ENCODE measurements around the gene PDIA2. TPM values are rescaled to one million over a fixed set of nuclear protein-coding genes. Genes with fewer than 3 reads are reported as not detected.

PDIA2 gene
- total RNA-seq, 2 experiments from 2014 or later, result not detected

DNA sequence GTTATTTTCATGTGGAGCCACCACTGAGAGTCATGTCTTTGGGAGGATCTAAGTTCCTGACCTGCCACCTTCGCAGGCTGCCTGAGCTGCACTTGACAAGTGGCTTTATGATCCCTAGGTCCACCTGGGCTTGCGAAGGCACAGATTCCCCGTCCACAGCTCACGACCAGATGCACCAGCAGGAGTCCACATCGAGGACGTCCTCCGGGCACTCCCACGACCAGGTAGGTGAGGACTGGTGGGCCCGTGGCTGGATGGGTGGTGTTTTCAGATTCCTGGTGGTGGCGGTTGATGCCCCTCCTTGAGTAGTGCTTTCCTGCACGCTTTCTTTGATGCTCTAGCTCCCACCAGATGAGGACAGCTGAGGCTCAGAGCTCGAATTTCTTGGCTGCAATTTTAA, 33.5 kb upstream of the PDIA2 start:
- peaks cover 11% of the 10 kb centered on the region for H3K36me3 ChIP-seq (ENCODE audit: insufficient read depth, low read length)
- intact Hi-C loops (cut with DNase I, micrococcal nuclease), result no loop called here
- H3K27me3 ChIP-seq (ENCODE audit: control insufficient read depth in 1 of 2, insufficient read depth in 2 of 2, low read length in 2 of 2), result no peaks in the 10 kb centered on the region
- no peak overlapping the region for H3K27ac ChIP-seq (ENCODE audit: low read depth in 1 of 2, low read length in 2 of 2)
- H3K27ac Mint-ChIP-seq, result no peak overlapping the region
- no peaks in the 10 kb centered on the region for H3K9me3 ChIP-seq (ENCODE audit: control insufficient read depth in 1 of 2, insufficient read depth in 1 of 2, low read length in 2 of 2)
- H3K4me1 ChIP-seq (ENCODE audit: insufficient read depth, low read length), result peaks cover 29% of the 10 kb centered on the region
- ChIA-PET CTCF (interaction anchor here (1.2 kb wide), 1 partner anchor 20 kb away, joined by 3 read pairs; the partner anchor contains the start of gene LUC7L), POLR2A (no interaction called here)
- ATAC-seq (ENCODE audit: poor library complexity) (no peak), DNase-seq (peak in 1 of 14 experiments; percentile 19)
- H3K9me3 Mint-ChIP-seq, result no peaks in the 10 kb centered on the region
- peaks cover 22% of the 10 kb centered on the region for H3K36me3 Mint-ChIP-seq (ENCODE audit: low read depth)
- H3K27me3 Mint-ChIP-seq, result no peaks in the 10 kb centered on the region
- no peak for TF ChIP-seq CTCF (IDR thresholded peaks at IDR 0.05)
- peaks cover 20% of the 10 kb centered on the region for H3K4me1 Mint-ChIP-seq (ENCODE audit: low read depth)
- H3K4me3 Mint-ChIP-seq, result no peak overlapping the region
- H3K4me3 ChIP-seq (ENCODE audit: low read length), result no peak overlapping the region

GRCh38 chr16:252366-253337, 30.3 kb upstream of the PDIA2 start:
- no peak for TF ChIP-seq CTCF (IDR thresholded peaks at IDR 0.05)
- H3K4me3 Mint-ChIP-seq, result peak overlapping the region; percentile 89
- H3K27me3 ChIP-seq (ENCODE audit: control insufficient read depth in 1 of 2, insufficient read depth in 2 of 2, low read length in 2 of 2), result no peaks in the 10 kb centered on the region
- peaks cover 29% of the 10 kb centered on the region for H3K4me1 Mint-ChIP-seq (ENCODE audit: low read depth)
- POLR2A ChIA-PET, result interaction anchor here (0.6 to 4.3 kb wide), 6 partner anchors 10 to 105 kb away, joined by 4 to 29 read pairs (median 4); partner anchors contain the start of genes FAM234A and LUC7L
- H3K9me3 Mint-ChIP-seq, result no peaks in the 10 kb centered on the region
- no peaks in the 10 kb centered on the region for H3K9me3 ChIP-seq (ENCODE audit: control insufficient read depth in 1 of 2, insufficient read depth in 1 of 2, low read length in 2 of 2)
- peak in 4 of 14 experiments; percentile 27 to 50 (median 48) for DNase-seq
- peak; percentile 63 for ATAC-seq (ENCODE audit: poor library complexity)
- H3K4me3 ChIP-seq (ENCODE audit: low read length), result peak overlapping the region; percentile 31
- peak overlapping the region; percentile 88 for H3K27ac Mint-ChIP-seq
- peaks cover 35% of the 10 kb centered on the region for H3K4me1 ChIP-seq (ENCODE audit: insufficient read depth, low read length)
- peak overlapping the region; percentile 48 to 67 for H3K27ac ChIP-seq (ENCODE audit: low read depth in 1 of 2, low read length in 2 of 2)
- CTCF ChIA-PET, result interaction anchor here (1.6 kb wide), 1 partner anchor 18 kb away, joined by 4 read pairs; the partner anchor contains the start of gene FAM234A
- intact Hi-C loops (cut with DNase I, micrococcal nuclease), result no loop called here
- H3K36me3 ChIP-seq (ENCODE audit: insufficient read depth, low read length), result peaks cover 15% of the 10 kb centered on the region
- peaks cover 24% of the 10 kb centered on the region for H3K36me3 Mint-ChIP-seq (ENCODE audit: low read depth)
- H3K27me3 Mint-ChIP-seq, result no peaks in the 10 kb centered on the region

GRCh38 chr16:253833-254232, 29.1 kb upstream of the PDIA2 start:
- ChIA-PET CTCF (interaction anchor here (1.6 kb wide), 1 partner anchor 19 kb away, joined by 4 read pairs; the partner anchor contains the start of gene FAM234A), POLR2A (interaction anchor here (1.0 to 4.3 kb wide), 4 partner anchors 19 to 201 kb away, joined by 3 to 29 read pairs (median 8); partner anchors contain the start of genes FAM234A and LUC7L)
- ATAC-seq (ENCODE audit: poor library complexity), result peak; percentile 76
- peaks cover 8% of the 10 kb centered on the region for H3K36me3 ChIP-seq (ENCODE audit: insufficient read depth, low read length)
- Mint-ChIP-seq H3K4me1 (ENCODE audit: low read depth) (peaks cover 29% of the 10 kb centered on the region), H3K27me3 (no peaks in the 10 kb centered on the region), H3K4me3 (peak overlapping the region; percentile 82), H3K36me3 (ENCODE audit: low read depth) (peaks cover 24% of the 10 kb centered on the region), H3K9me3 (no peaks in the 10 kb centered on the region), H3K27ac (peak overlapping the region; percentile 86)
- no peak overlapping the region for H3K27ac ChIP-seq (ENCODE audit: low read depth in 1 of 2, low read length in 2 of 2)
- H3K9me3 ChIP-seq (ENCODE audit: control insufficient read depth in 1 of 2, insufficient read depth in 1 of 2, low read length in 2 of 2), result no peaks in the 10 kb centered on the region
- H3K27me3 ChIP-seq (ENCODE audit: control insufficient read depth in 1 of 2, insufficient read depth in 2 of 2, low read length in 2 of 2), result no peaks in the 10 kb centered on the region
- TF ChIP-seq CTCF (IDR thresholded peaks at IDR 0.05), result no peak
- no peak overlapping the region for H3K4me3 ChIP-seq (ENCODE audit: low read length)
- peak in 4 of 14 experiments; percentile 36 to 43 (median 39) for DNase-seq
- intact Hi-C loops (cut with DNase I, micrococcal nuclease), result no loop called here
- H3K4me1 ChIP-seq (ENCODE audit: insufficient read depth, low read length), result peaks cover 35% of the 10 kb centered on the region

All from CD4-positive, alpha-beta T cell (primary cell).